Lower lobe of right lung (tissue), 2 donors: Measurements from ENCODE around the gene RALGPS2. TPM values are rescaled to one million over a fixed set of nuclear protein-coding genes. Genes with fewer than 3 reads are reported as not detected.

Experiments used
- ATAC-seq, 2 donors: fragments of 200-7000 bp; cut with Tn5 transposase; one replicate each; pipeline ENCODE4 v1.9.1; 2020 to 2022; ENCODE audit warnings: mild to moderate bottlenecking in 2 of 2, moderate library complexity in 2 of 2
- DNase-seq: peaks from one replicate; pipeline ENCODE4 v3.0.0-alpha.2; 2020
- H3K27ac ChIP-seq: fragments of 200-600 bp; one replicate; pipeline ENCODE4 v1.8.0; 2022
- H3K27me3 ChIP-seq: fragments of 200-600 bp; one replicate; pipeline ENCODE4 v1.8.0; 2022; ENCODE audit warnings: low read depth
- H3K36me3 ChIP-seq: fragments of 200-600 bp; one replicate; pipeline ENCODE4 v1.8.0; 2022; ENCODE audit warnings: mild to moderate bottlenecking
- H3K4me1 ChIP-seq: fragments of 200-600 bp; one replicate; pipeline ENCODE4 v1.8.0; 2022
- H3K4me3 ChIP-seq: fragments of 200-600 bp; one replicate; pipeline ENCODE4 v1.8.0; 2022; ENCODE audit warnings: mild to moderate bottlenecking
- H3K9me3 ChIP-seq: fragments of 200-600 bp; one replicate; pipeline ENCODE4 v1.8.0; 2022
- intact Hi-C: fragments of 100-400 bp; cut with DNase I; formaldehyde crosslinking; loops from one replicate; pipeline ENCODE4 v1.11.0; 2022
- total RNA-seq: library from RNA; stranded (reverse); fragmentation: NEBNext Ultra II Directional; extraction: Animal tissue kit (Norgen Biotek cat#: 25700); gene quantifications from one replicate; pipeline ENCODE4 v1.2.1, GENCODE V29; 2021
- TF ChIP-seq, protein P1 (sequence below): fragments of 200-600 bp; IDR thresholded peaks from one replicate; pipeline ENCODE4 v1.8.0; 2022; ENCODE audit warnings: antibody characterized with exemption, mild to moderate bottlenecking
- donor health status: DM: no; HTN: yes; CAD: no; lungs with severe emphysema.

Gene RALGPS2
- total RNA-seq, 1 donor from 2014 or later = 7.5 TPM

- no peaks in the 10 kb centered on the region for H3K27me3 ChIP-seq
- ATAC-seq (no peak), DNase-seq (no peak)
- no peak overlapping the region for H3K27ac ChIP-seq
- no peaks in the 10 kb centered on the region for H3K4me1 ChIP-seq
- no peaks in the 10 kb centered on the region for H3K36me3 ChIP-seq
- intact Hi-C loops = no loop called here
- no peaks in the 10 kb centered on the region for H3K9me3 ChIP-seq
- TF ChIP-seq, protein P1, sequence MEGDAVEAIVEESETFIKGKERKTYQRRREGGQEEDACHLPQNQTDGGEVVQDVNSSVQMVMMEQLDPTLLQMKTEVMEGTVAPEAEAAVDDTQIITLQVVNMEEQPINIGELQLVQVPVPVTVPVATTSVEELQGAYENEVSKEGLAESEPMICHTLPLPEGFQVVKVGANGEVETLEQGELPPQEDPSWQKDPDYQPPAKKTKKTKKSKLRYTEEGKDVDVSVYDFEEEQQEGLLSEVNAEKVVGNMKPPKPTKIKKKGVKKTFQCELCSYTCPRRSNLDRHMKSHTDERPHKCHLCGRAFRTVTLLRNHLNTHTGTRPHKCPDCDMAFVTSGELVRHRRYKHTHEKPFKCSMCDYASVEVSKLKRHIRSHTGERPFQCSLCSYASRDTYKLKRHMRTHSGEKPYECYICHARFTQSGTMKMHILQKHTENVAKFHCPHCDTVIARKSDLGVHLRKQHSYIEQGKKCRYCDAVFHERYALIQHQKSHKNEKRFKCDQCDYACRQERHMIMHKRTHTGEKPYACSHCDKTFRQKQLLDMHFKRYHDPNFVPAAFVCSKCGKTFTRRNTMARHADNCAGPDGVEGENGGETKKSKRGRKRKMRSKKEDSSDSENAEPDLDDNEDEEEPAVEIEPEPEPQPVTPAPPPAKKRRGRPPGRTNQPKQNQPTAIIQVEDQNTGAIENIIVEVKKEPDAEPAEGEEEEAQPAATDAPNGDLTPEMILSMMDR = no peak
- H3K4me3 ChIP-seq = no peak overlapping the region
Measured at GRCh38 chr1:178733972-178734371, 8.9 kb downstream of the RALGPS2 start.

DNA sequence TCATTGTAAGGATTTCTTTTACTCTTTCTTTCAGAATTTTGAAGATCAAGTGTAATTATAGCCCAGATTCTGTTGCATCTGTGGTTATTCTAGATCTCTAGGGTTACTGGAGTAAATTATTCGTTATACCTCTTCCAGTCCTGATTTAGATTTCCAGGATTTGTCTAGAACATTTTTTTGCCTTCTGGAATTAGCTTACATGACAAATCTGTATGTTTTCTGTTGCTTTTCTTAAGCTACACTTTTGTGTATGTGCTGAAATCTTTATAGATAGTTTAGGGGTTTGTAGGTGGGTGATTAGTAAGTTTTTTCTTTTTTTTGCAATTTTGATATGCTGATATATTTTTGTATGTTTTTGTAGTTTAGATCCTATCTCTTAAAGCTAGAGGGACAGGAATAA lies 13.7 kb downstream of the RALGPS2 start:
- H3K27me3 ChIP-seq = no peaks in the 10 kb centered on the region
- ATAC-seq (no peak), DNase-seq (no peak)
- H3K27ac ChIP-seq = no peak overlapping the region
- H3K4me1 ChIP-seq = no peaks in the 10 kb centered on the region
- TF ChIP-seq, protein P1 = no peak
- H3K9me3 ChIP-seq = no peaks in the 10 kb centered on the region
- no peak overlapping the region for H3K4me3 ChIP-seq
- intact Hi-C loops = no loop called here
- H3K36me3 ChIP-seq = no peaks in the 10 kb centered on the region

- TF ChIP-seq, protein P1 = no peak
- no peak for DNase-seq
- Histone ChIP-seq H3K27ac (no peak overlapping the region), H3K4me3 (no peak overlapping the region), H3K9me3 (no peaks in the 10 kb centered on the region), H3K4me1 (no peaks in the 10 kb centered on the region), H3K27me3 (no peaks in the 10 kb centered on the region), H3K36me3 (no peaks in the 10 kb centered on the region)
- intact Hi-C loops = no loop called here
- no peak for ATAC-seq
Measured at GRCh38 chr1:178739285-178740045, 14.4 kb downstream of the RALGPS2 start.

DNA sequence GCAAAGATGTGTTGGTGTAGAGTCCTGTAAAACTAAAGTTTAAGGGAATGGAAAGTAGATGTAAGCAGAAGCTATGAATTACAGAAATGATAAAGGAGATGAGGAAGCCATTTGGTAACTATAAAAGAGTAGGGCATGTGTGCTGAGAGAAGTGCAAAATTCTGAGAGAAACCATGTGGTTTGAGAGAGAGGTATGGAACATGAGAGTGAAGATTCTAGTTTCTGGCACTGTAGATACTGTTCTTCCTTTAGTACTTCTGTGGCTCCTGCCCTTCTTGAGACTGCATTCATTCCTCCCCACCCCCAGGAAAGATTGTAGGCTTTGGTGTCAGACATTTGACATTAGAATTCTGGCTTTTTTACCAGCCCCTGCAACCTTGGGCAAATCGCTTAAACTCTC lies 15.4 kb downstream of the RALGPS2 start:
- no peaks in the 10 kb centered on the region for H3K9me3 ChIP-seq
- no peaks in the 10 kb centered on the region for H3K36me3 ChIP-seq
- TF ChIP-seq, protein P1 = no peak
- intact Hi-C loops = no loop called here
- ATAC-seq (no peak), DNase-seq (no peak)
- H3K27me3 ChIP-seq = no peaks in the 10 kb centered on the region
- H3K4me1 ChIP-seq = no peaks in the 10 kb centered on the region
- no peak overlapping the region for H3K27ac ChIP-seq
- H3K4me3 ChIP-seq = no peak overlapping the region

DNA sequence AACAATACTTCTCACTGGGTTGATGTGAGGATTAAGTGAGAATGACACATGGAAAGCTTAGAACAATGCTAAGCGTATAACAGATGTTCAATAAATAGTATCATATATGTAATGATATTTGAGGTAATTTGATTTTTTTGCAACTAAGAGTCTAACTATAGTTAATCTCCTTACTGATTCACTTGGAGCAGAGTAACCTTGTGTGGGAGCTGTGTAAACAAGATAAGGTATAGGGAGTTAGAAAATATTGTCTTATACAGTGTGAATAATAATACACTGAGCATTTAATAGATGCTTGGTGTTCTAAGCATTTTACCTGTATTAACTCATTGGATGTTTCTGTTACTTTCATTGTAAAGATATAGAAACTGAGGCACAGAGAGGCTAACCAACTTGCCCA lies 15.9 kb downstream of the RALGPS2 start:
- H3K4me1 ChIP-seq = no peaks in the 10 kb centered on the region
- H3K9me3 ChIP-seq = no peaks in the 10 kb centered on the region
- no peak overlapping the region for H3K27ac ChIP-seq
- TF ChIP-seq, protein P1 = no peak
- DNase-seq (no peak), ATAC-seq (no peak)
- H3K27me3 ChIP-seq = no peaks in the 10 kb centered on the region
- no peak overlapping the region for H3K4me3 ChIP-seq
- intact Hi-C loops = no loop called here
- no peaks in the 10 kb centered on the region for H3K36me3 ChIP-seq
